GM18505 (cell line): ENCODE results near the gene OXCT2.

ENCODE experiments used
- ATAC-seq: cut with Tn5 transposase; IDR thresholded peaks from one replicate; pipeline ENCODE4 v1.9.1; 2021; ENCODE audit not compliant: unreplicated experiment
- POLR2A ChIP-seq: IDR thresholded peaks from 4 replicates; pipeline ENCODE4 v1.6.1; 2011; ENCODE audit warnings: borderline replicate concordance; ENCODE audit not compliant: insufficient read depth, insufficient read length; ENCODE audit errors: extremely low read depth

Gene OXCT2

DNA sequence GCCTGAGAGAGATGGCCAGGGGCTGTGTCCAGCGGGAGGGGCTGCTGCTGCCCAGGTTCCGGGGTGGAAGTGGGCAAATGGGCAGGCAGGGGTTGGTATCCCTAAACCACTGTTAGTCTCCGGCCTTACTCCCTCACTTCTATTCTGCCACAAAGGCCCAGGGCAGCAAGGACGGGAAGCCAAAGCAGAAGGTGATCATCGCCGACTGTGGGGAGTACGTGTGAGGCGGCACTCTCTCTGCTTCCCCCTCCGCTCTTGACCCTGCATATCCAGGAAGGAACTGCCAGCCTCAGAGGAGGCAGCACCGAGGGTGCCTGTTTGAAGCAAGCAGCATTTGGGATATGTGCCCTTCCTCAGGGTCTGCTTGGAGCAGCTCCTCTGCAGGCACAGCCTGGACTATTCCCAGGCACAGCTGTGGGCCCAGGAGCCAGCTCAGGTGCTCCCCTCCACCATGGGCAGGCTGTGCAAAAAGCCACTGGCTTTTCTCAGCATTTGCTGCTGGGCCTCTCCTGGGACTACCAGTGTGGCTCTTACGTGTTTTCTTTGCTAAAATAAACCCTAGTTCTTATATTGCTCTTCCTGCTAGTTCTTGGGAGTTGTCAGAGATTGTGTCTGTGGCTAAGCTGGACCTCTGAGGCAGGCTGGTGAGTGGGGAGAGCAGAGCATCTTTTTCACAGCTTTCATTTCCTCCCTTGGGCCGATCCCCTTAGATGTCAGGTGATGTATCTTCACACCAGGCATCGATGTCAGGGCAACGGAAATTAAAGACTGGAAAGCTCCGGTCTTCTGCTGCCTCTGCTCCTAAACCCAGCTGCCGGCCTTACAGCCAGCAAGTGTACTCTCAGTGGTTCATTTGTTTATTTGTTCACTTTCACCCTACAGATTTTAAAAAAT, 17.8 kb downstream of the OXCT2 start:
- no peak for ATAC-seq
- TF ChIP-seq POLR2A, result no peak

DNA sequence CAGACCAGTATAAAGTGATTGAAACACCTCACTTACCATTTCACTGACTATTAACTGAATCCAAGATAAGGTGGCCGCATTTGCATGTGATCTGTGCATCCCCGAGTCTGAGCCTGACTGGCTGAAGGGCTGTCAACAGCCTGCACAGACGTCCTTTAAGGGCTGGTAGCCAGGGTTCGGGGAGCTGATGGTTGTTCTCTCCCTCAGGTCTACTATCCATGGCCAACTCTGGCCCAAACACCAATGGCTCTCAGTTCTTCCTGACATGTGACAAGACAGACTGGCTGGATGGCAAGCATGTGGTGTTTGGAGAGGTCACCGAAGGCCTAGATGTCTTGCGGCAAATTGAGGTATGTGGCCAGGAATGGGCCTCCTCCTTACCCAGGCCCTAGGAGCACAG, 18.4 kb downstream of the OXCT2 start:
- no peak for TF ChIP-seq POLR2A
- no peak for ATAC-seq

DNA sequence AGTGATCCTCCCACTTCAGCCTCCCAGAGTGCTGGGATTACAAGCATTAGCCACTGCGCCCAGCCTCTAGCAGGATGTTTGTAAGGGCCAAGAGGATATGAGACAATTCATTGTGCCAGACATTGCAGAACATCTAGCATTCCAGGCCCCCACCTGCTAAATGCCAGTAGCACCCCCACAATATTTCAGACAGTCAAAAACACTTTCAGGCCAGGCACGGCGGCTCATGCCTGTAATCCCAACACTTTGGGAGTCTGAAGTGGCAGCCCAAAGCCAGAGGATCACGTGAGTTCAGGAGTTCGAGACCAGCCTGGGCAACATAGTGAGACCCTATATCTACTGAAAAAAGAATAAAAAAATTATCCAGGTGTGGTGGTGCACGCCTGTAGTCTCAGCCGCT, 19.6 kb downstream of the OXCT2 start:
- no peak for ATAC-seq

DNA sequence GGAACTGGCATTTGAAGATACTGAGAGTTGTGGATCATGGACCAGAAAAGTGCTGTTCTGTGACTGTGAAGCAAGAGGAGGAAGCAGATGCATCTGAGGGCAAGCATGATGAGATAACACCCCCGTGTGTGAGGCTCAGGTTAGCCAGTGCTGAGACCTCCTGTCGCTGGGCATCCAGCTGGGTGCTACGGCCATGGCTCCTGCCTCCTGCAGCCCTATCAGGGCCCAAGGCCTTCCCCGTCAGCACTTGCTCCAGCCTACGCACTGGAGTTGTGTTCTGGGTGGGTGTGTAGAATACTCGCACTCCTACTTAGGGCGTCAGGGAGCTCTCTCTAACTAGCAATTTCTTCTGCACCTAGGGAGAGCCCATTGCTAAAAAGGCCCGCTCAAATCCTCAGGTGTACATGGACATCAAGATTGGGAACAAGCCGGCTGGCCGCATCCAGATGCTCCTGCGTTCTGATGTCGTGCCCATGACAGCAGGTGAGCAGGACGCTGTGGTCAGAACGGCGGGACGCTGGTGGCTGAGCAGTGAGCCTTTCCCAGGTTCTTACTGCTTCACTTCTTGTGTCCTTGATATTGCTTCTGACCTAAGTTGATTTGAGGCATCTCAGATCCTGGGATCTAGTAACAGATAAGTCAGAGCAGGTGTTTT, 26.0 kb downstream of the OXCT2 start:
- TF ChIP-seq POLR2A, result no peak

More for the DNA sequence above, 19.6 kb downstream of the OXCT2 start:
- TF ChIP-seq POLR2A, result no peak

DNA sequence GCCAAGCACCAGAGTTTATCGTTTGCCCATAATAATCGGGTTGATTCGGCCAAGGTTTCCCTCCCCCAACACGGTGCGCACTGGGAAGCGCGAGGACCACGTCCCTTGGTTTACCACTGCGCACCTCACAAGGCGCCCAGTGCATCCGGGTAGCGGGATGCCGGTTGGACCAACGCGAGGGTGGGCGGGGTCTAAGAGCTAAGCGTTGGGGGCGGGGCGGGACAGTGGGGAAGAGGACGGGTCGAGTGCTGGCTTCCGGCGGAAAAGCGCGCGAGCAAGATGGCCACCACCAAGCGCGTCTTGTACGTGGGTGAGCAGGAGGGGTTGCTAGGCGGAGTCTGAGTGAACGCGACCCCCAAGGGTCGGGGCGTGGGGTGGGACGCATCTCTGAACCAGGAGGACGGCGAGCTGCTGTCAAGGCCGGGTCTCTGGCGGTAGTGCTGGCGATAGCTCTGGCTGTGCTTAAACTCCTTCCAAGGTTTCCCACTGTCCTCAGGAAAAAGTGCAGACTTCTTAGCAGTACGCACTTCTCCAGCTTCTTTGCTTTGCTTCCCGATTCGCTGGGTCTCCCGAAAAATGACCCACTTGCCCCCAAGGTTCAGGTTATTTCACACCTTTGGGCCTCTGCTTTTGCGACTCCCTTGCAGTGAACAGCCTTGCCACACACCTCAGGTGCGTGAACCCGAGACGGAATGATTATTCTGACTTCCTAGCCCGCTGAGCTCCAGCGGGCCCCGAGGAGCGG, 32.4 kb downstream of the OXCT2 start, which contains the start of gene PPIE:
Gene PPIE, plus strand, starts transcription at position 261 of the 745 bp plus-strand sequence. Its CDS starts 19 bp downstream, at position 280.
- peak; percentile 82 for ATAC-seq
- TF ChIP-seq POLR2A, result peak; percentile 88

More for the DNA sequence above, 26.0 kb downstream of the OXCT2 start:
- ATAC-seq, result no peak

DNA sequence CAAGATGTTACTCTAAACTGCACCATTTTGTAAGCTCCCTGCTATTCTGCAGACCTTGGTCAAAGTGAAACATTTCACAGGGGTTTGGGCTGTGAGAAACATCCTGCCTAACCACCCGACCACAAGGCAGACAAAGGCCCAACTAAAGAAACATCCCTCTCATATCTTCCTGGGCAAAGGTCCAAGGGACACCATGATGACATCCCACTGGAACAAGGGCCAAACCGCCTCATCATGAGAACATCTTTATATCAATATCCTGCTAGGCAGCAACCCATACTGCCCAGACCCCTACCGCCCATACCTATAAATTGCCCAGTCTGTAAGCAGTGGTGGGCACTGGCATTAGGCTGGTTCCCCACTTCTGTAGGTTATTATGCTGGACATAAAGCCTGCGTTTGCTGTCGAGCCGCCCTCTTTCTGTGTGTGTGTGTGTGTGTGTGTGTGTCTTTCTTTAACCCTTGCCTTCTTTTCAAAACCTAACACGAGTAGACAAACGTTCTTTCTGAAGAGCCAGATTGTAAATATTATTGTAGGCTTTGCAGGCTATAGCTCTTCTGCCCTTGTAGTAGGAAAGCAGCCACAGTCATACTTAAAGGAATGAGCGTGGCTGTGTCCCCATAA, 33.5 kb downstream of the OXCT2 start:
- no peak for TF ChIP-seq POLR2A
- ATAC-seq, result no peak

DNA sequence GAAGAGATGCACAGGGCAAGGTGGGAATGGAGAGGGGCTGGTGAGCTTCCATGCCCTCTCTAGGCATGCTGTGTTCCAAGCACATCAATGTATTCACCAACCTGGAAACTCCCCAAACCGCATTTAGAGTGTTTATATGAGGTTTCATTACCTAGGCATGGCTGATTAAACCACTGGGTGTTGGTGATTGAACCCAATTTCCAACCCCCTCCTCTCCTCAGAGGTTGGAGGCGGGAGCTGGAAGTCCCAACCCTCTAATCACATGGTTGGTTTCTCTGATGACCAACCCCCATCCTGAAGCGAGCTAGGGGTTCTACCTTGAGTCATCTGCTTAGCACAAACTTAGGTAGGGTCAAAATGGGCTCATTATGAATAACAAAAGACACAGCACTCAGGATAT, 35.4 kb downstream of the OXCT2 start:
- TF ChIP-seq POLR2A, result no peak
- ATAC-seq, result no peak

DNA sequence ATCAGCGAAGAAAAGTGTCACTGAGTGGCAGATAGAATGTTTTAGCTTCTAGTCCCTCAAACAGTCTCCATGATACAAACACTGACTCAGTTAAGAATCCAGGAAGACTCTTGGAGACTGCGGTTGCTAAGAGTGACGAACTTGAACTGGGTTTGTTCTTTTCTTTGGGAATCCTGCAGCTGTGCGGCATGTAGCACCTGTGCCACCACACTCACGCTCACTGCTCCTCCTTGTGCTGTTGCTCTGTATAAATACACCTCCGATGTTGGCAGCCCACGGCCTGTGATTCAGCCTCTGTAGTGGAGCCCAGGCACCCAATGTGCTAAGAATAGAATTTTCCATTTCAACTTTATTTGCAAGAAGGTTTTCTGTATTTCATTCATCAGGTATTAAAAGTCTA, 38.0 kb downstream of the OXCT2 start:
- TF ChIP-seq POLR2A, result no peak
- no peak for ATAC-seq

DNA sequence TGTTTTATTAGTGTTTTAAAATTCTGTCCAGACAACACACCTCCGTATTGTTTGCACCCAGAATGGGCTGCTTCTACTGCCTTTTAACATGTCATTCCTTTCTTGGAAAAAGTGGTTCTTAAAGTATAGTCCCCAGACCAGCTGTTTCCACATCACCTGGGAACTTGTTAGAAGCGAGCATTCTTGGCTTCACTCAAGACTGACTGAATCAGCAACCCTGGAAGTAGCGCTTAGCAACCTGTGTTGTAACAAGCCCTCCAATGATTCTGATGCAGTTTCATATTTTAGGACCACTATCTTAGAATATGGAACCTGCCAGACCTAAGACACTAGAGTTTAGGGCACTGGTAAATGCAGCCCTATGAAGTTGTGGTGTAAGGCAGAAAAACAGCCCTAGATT, 38.4 kb downstream of the OXCT2 start:
- no peak for ATAC-seq
- no peak for TF ChIP-seq POLR2A

DNA sequence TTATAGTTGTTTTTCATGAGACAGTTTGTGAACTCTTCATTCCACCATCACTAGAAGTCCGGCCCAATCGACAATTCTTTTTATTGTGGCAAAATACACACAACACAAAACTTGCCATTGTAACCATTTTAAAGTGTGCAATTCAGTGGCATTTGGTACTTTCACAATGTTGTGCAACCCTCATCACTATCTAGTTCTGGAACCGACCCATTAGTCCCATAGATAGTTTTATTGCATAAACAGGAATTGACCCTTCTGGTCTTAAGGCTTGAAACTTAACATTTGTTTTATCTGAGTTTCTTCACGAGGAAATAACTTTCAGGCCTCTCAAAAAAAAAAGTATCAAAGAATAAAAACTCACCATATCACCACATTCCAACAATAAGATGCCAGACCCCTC, 41.3 kb downstream of the OXCT2 start:
- TF ChIP-seq POLR2A, result no peak

DNA sequence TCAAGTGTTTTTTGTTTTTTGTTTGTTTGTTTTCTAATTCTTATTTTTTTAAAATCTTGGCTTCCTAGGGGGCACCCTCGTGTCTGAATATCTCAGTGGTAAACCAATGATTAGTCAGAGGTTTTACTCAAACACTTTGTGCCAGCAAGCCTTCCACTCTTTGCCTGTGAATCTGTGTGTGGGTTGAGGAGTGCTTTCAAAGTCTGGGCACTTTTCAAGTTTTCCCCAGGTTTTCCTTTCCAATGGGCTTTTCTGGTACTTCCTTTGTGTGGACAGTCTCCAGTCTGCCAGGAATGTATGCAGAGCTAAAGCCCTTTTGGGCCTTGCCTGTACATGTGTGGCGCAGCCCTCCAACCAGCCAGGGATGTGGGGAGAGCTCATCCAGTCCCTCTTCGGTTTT, 42.1 kb downstream of the OXCT2 start:
- ATAC-seq, result no peak
- TF ChIP-seq POLR2A, result no peak

More for the DNA sequence above, 41.3 kb downstream of the OXCT2 start:
- ATAC-seq, result no peak

DNA sequence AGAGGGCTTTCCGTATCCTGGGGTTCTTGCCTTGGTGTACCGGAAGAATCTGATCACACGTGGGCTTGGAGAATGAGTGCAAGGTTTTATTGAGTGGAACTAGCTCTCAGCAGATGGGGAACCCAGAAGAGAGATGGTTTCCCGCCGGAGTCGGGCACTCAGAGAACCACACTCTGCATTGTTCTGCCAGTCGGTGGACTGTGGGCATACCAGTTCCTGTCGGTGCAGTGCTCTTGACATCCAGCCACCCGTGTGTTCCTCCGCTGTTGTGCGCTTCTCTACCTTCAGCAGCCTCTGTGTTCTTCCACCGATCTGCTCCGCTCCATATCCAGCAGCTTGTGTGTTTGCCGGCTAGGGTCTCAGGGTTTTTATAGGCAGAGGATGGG, 43.2 kb downstream of the OXCT2 start:
- ATAC-seq, result no peak

DNA sequence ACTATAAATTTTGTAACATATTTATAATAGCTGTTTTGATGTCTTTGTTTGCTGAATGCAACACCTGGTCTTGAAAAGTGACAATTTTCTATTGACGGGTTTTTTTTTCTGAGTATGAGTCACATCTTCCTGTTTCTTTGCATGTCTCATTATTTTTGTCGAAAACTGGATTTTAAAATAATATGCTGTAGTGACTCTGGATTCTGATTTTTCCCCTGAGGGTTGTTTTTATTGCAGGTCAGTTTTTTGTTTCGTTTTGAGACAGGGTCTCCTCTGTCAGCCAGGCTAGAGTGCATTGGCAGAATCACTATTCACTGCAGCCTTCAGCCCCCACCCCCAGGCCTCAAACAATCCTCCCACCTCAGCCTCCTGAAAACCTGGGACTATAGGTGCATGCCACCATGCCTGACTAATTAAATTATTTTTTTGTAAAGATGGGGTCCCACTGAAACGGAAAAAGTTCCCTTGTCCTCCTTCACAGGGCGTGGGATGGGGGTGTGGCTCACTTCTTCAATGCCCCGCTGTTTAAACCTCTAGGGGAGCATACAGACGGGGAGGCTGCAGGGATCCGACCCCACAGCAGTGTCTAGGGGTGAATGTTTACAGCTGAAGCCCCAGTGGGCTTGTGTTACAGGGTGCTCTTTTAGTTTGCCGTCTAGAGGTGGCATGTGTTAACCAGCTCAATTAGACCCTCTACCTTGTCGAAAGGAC, 43.8 kb downstream of the OXCT2 start:
- ATAC-seq, result no peak
- no peak for TF ChIP-seq POLR2A

More for the DNA sequence above, 43.2 kb downstream of the OXCT2 start:
- TF ChIP-seq POLR2A, result no peak

DNA sequence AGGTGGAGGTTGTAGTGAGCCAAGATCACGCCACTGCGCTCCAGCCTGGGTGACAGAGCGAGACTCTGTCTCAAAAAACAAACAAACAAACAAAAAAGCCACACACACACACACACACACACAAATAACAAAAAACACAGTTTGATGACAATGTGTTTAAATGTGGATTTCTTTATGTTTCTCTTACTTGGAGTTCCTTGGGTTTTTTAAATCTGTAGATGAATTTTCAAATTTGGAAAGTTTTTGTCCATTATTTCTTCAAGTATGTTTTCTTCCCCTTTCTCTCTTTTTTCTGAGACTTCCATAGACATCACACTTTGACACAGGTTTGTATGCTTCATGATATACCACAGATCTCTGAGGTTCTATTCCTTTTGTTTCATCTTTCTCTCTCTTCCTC, 44.5 kb downstream of the OXCT2 start:
- TF ChIP-seq POLR2A, result no peak
- ATAC-seq, result no peak
